Neural progenitor cell (in vitro differentiated cells): ENCODE measurements around the gene CREB5.

Experiments
- EZH2phosphoT487 ChIP-seq: fragments of 200-600 bp; sonication (generic); IDR thresholded peaks from 2 replicates; pipeline ENCODE4 v1.6.1; 2017; ENCODE audit warnings: antibody characterized with exemption
- TF ChIP-seq, protein P1 (sequence below): fragments of 200-600 bp; sonication (generic); IDR thresholded peaks from 2 replicates; pipeline ENCODE4 v1.5.1; 2017; ENCODE audit warnings: antibody characterized with exemption, mild to moderate bottlenecking

DNA sequence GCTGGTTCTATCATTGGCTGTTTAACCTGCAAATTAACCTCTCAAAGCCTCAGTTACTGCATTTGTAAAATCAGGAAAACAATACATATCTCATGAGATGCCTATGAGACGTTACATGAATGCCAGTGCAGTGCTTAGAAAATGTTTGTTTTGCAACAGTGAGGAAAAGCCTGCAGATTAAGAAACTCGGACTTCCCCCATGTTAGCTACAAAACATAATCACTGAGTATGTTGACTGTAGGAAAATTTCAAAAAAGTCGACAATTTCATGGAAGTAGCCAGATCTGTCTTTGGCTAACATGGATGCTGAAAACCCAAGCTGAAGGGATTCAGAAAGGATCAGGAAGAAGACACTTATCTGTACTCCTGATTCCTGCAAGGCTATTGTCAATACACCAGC lies 424.4 kb downstream of the CREB5 start:
- TF ChIP-seq, protein P1, sequence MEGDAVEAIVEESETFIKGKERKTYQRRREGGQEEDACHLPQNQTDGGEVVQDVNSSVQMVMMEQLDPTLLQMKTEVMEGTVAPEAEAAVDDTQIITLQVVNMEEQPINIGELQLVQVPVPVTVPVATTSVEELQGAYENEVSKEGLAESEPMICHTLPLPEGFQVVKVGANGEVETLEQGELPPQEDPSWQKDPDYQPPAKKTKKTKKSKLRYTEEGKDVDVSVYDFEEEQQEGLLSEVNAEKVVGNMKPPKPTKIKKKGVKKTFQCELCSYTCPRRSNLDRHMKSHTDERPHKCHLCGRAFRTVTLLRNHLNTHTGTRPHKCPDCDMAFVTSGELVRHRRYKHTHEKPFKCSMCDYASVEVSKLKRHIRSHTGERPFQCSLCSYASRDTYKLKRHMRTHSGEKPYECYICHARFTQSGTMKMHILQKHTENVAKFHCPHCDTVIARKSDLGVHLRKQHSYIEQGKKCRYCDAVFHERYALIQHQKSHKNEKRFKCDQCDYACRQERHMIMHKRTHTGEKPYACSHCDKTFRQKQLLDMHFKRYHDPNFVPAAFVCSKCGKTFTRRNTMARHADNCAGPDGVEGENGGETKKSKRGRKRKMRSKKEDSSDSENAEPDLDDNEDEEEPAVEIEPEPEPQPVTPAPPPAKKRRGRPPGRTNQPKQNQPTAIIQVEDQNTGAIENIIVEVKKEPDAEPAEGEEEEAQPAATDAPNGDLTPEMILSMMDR = no peak
- TF ChIP-seq EZH2phosphoT487 = no peak
